Measurements from ENCODE around the gene IER5. TPM values are rescaled to one million over a fixed set of nuclear protein-coding genes. Genes with fewer than 3 reads are reported as not detected.

Gene IER5
- total RNA-seq, 1 experiment from 2014 or later, result 53.3 TPM

DNA sequence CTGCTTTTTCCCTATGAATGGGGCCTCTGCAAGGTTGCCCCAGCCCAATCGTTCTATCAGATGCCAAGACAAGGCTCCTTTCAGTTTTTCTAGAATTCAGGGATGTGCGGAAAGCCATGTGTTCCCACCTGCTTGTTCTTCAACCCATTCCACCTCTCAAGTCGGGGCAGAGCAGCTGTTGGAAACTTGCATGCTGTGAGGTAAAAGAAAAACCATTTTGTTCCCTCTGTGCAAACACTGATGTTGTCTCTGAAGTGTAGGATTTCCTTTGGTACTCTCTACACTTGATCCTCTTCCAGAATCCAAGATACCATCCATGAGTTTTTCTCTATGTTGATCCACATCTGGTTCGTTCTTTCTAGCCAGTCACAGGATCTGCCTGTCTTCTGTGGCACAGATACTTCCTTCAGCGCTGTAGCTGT lies 7.3 kb downstream of the IER5 start:
- DNase-seq (ENCODE audit: low spot score), result no peak

DNA sequence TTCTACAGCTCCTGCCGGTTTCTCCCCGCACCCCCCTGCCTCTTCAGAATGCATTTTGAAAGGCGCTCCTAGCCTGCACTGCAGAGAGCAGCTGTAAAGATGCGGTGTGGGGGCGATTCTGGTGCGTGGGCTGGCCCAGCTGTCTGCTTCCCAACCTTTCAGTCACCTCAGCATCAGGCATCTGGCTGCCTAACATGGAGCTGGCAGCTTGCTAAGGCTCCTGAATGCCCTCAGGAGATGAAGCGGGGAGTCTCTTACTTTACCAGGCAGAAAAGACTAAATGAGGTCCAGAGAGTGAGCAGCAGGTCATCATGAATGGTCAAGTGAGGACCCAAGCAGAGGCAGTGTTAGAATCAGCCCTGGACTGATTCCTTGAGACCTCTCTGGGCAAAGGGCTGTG lies 8.7 kb downstream of the IER5 start:
- DNase-seq (ENCODE audit: low spot score), result no peak

DNA sequence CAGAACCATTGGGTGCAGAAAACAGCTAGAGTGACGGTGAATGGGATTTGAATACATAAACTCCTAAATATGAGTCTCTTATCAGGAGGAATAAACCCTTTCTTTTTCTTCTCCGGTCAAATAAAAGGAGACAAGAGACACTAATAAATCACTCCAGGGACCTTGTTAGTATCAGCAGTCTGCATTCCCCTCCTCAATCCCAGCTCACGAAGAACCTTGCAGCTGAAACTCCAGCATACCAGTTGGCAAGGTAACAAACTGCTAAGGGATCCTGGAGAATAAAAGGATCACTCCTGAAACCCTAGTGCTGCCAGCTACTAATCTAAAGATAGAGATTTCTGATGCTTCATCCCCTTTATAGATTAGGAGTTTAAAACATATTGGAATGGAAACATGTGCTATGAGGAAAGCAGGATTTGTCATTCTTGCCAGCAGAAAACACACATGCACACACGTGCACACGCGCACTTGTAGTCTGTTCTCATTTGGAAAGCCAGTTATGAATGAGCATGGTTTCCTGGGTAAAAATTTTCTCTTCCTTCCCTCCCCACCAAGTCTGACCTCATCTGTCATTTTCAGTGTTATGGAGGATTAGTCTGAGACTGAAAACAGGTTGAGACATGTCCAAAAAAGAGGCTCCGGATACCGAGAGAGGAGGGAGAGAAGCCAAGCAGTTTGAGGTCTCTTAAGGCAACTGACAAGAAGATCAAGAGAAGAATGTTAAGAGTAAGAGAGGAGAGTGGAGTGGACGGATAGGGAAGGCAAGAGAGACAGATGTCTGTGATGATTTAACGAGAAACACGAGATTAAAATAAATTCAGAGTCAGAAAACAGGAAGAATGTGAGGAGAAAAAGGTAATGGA lies 10.9 kb downstream of the IER5 start:
- no peak for DNase-seq (ENCODE audit: low spot score)

DNA sequence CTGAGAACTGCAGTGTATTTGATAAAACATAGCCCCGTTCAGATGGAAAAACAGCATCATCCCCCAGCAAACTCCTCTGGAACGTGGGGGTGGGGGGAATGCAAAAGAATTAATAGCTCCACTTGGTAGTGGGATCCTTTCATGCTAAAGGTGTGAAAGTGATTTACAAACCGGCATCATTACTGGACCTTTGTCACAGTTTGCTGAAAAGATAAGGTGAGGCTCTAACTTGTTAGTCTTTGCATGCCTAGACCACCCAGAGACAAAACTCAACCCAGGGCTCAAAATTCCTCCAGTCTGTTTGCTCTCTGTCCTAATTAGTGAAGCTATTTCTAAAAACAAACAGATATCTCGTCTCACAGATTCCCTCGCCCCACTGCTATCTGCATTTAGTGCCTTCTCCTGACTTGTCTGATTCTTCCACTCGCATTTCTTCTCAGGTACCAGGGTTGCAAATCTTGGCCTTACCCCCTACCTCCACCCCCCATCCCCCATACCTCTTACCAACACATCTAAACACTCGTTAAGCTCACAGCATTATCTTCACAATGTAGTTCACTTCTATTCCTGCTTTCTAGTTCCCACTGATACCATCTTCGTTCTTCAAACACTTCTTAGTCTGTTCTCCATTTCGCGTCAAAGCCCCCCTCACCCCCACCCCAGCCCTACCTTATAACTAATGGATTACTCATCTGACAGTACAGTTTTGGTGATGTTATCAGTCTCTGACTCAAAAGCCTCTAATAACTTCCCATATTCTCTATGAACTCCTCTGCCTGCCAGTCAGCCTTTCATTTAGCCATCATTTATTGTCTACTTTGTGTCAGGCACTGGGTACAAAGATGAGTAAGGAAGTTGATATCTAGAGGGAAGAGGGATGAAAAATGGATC lies 11.8 kb downstream of the IER5 start:
- DNase-seq (ENCODE audit: low spot score), result no peak

DNA sequence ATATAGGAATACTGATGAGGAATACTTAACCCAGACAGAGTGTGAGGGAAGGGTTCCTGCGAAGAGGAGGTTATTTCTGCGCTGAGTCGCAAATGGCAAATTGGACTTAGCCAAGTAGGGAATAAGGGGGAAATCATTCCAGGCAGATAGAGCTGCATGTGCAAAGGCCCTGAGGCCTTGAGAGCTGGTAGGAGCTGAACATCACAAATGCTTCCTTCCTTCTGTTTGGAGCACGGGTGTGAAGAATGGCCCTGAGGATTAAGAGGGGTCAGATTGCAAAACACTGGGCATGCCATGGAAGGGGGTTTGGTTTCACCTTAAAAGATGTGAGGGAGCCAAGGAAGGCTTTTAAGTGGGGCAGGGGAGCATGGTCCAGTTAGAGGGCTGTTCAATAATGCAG lies 12.4 kb downstream of the IER5 start:
- DNase-seq (ENCODE audit: low spot score), result no peak

DNA sequence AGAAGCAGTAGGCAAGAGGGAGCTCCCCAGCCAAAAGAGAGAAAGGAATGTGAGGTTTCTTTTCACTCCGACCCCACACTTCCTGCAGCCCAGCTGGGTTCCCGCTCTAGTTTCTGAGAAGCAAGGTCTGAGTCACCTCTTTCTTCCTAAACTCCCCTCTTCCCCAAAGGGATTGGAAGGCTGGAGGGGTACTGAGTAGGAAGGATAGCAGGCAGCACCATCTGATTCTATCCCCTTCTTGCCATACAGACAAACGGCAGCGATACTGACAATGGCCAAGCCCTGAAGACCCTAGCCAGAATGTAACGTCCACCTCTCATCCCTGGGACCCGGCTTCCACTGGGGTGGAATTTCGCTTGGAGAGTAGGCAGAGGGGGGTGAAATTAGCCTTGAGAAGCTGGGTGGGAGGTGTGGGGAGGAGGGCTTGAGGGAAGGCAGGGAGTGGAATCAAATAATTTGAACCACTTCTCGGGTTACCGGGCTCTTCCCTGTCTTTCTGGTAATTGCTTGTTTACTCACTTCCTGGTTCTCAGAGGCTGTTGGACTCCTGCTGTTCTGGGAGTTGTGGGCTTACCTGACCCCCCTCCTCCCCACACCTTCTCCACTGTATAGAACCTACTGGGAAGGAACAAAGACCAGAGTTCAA lies 13.2 kb downstream of the IER5 start:
- DNase-seq (ENCODE audit: low spot score), result no peak

DNA sequence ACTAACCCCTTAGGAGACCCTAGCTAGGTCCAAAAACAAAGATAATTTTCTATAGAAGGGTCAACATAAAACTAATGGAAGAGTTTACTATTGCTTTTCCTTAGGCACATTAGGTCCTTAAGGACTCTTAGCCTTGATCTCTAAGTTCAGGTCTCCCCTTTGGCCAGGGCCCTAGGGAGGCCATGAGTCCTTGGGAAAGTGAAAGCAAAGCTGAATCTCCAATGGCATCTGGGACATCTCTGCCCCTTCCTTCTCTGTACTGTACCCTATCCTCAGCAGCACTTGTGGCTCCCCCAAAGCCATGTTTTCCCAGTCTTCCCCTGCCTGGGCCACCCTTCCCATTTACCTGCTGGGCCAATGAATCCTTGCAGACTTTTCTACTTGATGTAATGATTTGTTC lies 14.3 kb downstream of the IER5 start:
- no peak for DNase-seq (ENCODE audit: low spot score)

DNA sequence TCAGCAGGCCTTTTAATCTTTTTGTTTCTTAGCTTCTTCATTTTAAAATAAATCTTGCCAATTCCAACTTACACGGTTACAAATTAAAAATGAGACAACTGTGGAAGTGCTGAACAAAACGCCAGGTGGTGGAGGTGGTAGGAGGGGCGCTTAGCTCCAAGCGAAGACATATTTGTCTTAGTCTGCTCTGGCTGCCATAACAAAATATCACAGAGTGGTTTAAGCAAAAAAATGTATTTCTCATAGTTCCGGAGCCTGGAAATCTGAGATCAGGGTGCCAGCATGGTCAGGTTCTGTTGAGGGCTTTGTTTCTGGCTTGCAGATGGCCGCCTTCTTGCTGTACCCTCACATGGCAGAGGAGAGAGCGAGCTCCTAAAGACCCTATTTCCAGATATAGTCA lies 14.9 kb downstream of the IER5 start:
- no peak for DNase-seq (ENCODE audit: low spot score)

DNA sequence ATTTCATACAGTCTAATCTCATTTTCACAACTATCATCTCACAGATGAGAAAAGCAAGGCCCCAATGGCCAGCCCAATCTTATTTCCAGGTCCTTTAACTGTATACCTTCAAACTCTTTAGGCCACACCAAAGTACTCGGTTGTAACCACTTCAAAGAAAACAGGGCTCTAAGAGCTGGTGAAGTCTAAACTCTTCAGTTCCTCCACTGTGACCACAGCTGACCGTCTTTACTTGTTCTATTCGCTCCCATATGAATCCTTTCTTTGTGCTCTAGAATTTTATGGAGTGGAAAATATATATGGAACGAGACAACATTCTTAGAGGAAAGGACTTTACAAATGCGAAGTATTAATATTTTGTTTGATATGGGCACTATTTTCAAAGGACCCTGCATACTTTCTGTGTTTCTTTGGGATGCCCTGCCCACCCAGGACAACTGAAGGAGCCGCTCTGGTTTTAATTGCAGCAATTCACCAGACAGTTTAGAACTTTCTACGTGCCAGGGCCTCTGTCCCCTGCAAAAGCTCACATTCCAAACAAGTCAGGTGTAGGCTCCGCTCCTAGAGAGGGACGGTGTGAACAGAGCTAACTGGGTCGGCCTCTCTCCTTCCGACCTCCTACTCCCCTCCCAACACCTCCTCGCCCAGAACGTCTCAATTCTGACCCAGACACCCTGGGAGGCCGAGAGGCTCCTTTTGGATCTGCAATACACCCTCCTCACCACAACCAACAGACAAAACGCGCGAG lies 15.7 kb downstream of the IER5 start:
- DNase-seq (ENCODE audit: low spot score), result peak; percentile 44

DNA sequence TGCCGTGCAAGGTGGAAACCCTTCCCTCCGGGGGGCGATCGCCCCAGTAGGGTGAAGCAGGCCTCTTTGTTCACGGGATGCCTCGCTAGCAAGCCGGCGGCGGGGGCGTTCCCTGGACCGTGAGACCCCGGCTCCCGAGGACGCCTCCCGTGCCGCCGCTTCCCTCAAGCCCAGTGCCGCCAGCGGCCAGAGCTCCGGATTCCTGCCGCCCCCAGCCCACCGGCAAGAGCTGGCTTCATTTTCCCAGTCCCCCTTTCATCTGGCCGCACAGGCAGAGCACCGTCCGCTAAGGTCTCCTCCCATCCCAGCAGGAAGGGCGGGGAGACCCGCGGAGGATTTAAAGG lies 16.3 kb downstream of the IER5 start:
- no peak for DNase-seq (ENCODE audit: low spot score)

DNA sequence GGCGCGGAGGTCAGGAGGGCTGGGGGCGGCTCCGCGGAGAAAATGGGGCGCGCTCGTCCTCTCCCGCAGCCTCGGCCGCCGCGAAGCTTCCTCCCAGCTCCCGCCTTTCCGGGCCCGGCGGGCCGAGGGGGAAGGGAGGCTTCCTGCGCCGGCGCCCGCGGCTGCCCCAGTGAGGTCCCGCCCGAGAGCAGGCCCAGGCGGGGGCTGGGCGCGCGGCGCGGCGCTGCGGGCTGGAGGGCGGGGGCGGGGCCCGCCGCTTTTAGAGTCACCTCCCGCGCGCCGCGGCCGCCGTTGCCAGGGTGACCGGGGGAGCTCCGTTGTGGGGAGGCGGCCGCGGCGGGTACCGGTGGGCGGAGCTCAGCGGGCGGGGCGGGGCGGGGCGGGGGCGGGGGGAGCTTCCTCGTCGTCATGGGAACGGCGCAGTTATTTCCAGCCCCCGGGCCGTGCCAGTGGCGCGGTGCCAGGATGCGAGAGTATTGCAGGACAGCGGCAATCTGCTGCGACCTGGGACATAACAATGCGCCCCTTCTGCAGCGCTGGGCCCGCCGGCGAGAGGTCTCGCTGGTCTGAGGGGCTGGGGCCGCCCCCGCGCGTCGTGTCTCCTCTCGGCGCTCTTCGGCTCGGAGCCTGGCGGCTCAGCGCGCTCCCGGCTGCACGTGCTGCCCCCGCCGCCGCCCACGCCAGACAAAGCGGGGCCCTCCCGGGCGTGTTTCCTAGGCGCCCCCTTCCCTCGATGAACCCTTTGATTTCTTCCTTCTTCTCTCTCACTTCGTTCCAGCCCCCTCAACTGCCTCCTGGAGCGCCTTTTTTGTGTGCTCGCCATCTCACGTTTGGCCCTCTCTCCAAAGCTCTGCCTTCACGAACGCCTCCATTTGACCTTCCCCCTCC lies 16.9 kb downstream of the IER5 start:
- DNase-seq (ENCODE audit: low spot score), result peak; percentile 90

DNA sequence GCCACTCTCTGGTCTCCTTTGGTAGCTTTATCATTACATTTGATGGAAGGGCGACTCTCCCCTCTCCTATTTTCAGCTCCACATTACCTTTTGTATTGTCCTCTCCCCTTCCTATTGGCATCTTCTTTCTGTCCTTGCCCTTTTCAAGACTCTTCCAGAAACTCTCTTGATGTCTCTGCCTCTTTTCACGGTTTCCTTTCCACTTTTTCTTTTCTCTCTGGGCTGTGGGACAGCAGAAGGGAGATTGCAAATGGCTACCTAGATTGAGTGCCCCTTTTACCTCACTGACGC lies 17.5 kb downstream of the IER5 start:
- no peak for DNase-seq (ENCODE audit: low spot score)

DNA sequence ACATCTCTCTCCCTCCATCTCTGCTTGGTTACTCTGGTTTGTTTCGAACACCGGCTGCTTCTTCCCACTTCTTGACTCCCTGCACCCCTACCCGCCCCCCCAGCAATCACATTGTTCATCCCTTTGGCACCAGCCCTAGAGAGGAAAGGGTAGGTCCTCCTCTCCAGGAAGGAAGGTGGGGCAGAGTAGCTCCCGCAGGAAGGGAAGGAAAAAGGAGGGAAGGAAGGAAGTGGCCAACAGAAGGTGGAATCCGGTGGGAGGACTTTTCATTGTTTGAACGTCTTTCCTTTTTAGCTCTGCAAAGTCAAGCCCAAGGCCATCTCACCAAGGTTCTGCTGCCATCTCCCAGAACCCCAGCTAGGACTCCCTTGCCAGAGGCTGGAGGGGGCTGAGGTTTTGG lies 18.0 kb downstream of the IER5 start:
- no peak for DNase-seq (ENCODE audit: low spot score)

DNA sequence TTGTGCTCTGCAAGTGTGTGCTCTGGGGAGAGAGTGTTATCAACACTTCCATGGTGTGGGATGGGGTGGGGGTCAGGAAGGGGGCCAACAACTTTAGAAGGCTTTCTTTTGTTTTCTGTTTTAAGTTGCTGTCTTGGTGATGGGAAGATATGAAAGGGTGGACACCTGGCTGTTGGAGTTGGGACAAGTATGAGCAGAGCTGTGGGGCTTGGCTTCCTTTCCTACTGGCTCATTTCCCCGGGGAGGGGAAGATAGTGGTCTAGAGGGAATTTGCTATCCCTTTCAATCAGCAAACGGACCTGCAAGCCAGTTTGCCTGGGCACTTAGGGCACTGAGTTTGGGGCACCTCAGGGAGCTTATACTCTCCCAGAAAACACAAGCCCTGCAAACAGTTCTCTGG lies 19.2 kb downstream of the IER5 start:
- DNase-seq (ENCODE audit: low spot score), result no peak

DNA sequence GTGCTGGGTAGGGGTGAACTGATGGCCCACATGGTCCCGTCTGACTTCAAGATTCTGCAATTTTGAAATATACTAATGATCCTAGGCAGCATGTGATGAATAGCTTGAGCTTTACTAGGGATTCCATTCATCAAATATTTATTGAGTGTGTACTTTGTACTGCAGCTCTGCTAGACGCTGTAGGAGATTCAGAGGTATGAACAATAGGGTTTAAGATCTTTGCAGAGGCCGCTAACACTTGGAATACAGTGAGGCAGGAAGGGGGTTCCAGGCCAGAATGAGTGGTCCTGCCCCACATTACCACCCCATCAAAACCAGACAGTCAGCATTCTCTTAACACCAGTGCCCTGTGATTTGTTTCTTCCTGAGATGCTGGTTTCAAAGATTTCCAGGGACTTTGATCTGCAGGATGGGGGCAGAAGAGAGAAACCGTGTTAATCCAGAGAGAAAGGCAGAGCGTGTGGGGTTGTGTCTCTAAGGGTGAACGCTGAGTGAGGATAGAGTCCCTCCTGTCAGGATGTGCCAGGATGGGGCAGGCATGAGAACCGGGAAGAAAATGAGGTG lies 19.9 kb downstream of the IER5 start:
- no peak for DNase-seq (ENCODE audit: low spot score)

DNA sequence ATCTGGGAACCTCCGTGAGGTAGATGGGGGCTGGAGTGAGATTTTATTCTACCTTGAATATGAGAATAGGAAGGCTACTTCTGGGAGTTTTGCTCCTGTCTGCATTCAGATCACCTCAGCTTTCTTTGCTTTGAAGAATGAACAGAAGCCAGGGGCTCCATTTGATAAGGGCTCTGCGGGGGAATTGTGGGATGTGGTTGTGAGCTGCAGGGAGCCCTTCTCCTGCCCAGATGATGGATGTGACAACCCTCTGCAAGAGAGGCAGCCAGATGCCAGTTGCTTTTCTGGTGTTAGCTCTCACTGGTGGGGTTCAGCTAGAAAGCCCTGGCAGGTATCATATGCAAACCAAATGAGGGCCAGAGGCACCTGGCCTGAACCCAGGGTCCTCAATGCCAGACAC lies 21.5 kb downstream of the IER5 start:
- DNase-seq (ENCODE audit: low spot score), result no peak

DNA sequence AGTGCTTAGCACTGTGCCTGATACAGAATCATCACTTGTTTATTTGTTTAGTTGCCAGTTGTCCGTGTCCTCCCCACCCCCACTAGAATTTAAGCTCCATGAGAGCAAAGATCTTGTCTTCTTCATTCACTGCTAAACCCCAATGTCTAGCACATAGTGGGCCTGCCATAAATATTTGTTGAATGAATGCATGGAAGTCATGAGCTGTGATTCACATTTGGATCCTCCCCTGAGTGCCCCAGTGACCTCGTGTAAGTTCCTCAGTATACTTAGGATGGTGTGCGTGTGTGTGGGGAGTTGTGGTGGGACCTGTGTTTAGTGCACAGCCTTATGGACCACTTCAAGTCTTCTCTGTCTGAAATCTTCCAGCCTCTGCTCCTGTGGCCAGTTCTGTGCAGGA lies 23.1 kb downstream of the IER5 start:
- DNase-seq (ENCODE audit: low spot score), result no peak

DNA sequence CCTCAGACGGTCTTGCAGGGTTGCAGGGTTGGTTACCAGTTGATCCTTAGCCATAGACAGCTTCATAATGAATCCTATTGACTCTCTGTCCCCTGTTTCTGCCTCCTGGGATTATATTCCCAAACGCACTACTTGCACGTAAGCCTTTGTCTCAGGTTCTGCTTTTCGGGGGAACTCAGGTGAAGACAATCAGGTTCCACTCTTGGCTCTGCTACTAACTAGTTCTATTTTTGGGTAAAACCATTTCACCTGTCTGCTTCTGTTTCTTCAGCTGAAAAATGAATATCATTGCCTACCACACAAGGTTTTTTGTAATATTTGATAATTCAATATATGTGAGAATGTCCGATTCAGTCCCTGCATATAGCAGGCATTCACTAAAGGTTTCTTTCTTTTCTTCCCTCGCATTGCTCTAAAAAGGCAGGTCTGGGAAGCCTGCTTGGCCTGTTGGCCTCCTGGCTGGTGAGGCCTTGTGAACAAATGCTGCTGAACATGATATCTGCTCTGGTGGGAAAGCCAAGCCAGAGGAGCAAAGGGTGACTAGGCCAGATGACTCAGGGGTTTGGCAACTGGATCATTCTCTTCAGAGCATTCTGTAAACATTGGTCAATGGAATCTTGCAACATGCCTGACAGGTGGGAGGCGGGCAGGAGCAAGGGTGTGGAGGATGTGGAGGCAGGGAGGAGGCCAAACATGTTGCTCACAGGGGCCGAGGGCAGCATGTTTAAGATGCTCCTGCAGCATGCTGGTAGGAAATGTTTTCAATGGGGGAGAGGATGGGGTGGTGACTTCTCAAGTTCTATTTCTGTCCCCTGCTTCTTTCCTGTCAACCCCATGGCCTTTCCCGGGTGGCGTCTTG lies 23.8 kb downstream of the IER5 start:
- DNase-seq (ENCODE audit: low spot score), result peak; percentile 93

DNA sequence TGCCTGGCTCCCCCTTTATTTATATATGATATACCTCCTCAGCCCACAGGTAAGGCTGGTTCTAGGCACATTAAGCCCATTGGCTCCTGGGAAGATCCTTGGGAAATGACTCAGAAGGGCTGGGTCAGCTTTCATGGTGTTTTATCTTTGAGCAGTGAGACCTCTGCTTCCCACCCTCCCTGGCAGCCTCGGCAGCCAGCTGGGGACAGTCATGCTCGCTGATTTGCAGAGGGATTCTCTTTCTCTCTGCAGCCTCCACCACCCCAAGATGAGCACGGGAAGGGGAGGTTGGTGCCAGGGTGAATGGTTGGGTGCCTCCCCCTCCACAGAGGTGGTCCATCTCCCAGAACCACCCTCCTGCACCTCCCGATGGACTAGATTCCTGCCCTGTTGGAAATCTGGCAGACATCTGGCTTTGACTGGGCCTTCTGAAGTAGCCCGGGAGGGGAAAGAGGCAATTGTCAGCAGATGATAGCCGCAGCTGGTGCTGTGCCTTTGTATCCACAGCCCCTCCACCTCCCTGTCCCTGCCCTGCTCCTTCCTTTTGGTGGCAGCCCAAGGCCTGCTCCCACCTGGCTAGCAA lies 24.6 kb downstream of the IER5 start:
- DNase-seq (ENCODE audit: low spot score), result peak; percentile 62

Measured in HT-29 (cell line).